GM12878 (cell line): ENCODE measurements around the gene VKORC1. TPM values are rescaled to one million over a fixed set of nuclear protein-coding genes. Genes with fewer than 3 reads are reported as not detected.

Source experiments
- ATAC-seq: fragments of 200-7000 bp; cut with Tn5 transposase; 3 replicates; pipeline ENCODE4 v1.9.1; 2020; ENCODE audit warnings: mild to moderate bottlenecking, moderate library complexity
- BruUV-seq: library from RNA; stranded (reverse); fragments of 400-500 nt; replicated peaks from 2 replicates; lab custom pipeline; 2021; lab: Mats Ljungman, UMichigan
- CTCF ChIA-PET: fragments of 300-600 bp; sonication (Branson Sonifier 250); formaldehyde crosslinking; extraction: SDS; loops from one replicate; lab custom pipeline; 2021; ENCODE audit warnings: inconsistent platforms; lab: Yijun Ruan, JAX
- POLR2A ChIA-PET: fragments of 350-600 bp; formaldehyde crosslinking; extraction: SDS; loops from one replicate; lab custom pipeline; 2021; ENCODE audit warnings: inconsistent platforms; lab: Charles Lee
- RAD21 ChIA-PET: fragments of 300-600 bp; sonication (Branson Sonifier 250); formaldehyde crosslinking; loops from one replicate; lab custom pipeline; 2023; ENCODE audit warnings: antibody characterized with exemption; ENCODE audit not compliant: unreplicated experiment; lab: Charles Lee
- SMC1A ChIA-PET: fragments of 300-600 bp; sonication (Branson Sonifier 250); formaldehyde crosslinking; loops from one replicate; lab custom pipeline; 2023; ENCODE audit not compliant: unreplicated experiment, uncharacterized antibody; lab: Charles Lee
- DNase-seq: peaks from one replicate; pipeline ENCODE4 v3.0.0-alpha.2; 2011; ENCODE audit warnings: low read depth, low spot score
- FAIRE-seq: peaks from 3 replicates; lab custom pipeline; 2011; peaks lifted over from hg19 to GRCh38; lab: Jason Lieb, UNC
- H2AFZ ChIP-seq: 2 replicates; pipeline ENCODE4 v1.6.0; 2011; ENCODE audit warnings: low read depth, low read length, control low read depth; ENCODE audit not compliant: control insufficient read depth
- H3K27ac ChIP-seq: 2 replicates; pipeline ENCODE4 v1.5.1; 2011; ENCODE audit warnings: control low read depth; ENCODE audit not compliant: control insufficient read depth, insufficient read depth
- H3K27me3 ChIP-seq, 2 experiments: replicated peaks in 1 of 2; 2 replicates each; pipeline versions ENCODE4 v1.6.0 to v1.6.1; 2011; ENCODE audit warnings: low read length in 1 of 2; ENCODE audit not compliant: control insufficient read depth in 2 of 2, insufficient read depth in 2 of 2
- H3K36me3 ChIP-seq, 2 experiments: 2 replicates each; pipeline ENCODE4 v1.5.1; 2011; ENCODE audit warnings: low read length in 1 of 2; ENCODE audit not compliant: control insufficient read depth in 2 of 2, insufficient read depth in 2 of 2
- H3K4me1 ChIP-seq: 2 replicates; pipeline ENCODE4 v1.6.1; 2011; ENCODE audit warnings: mild to moderate bottlenecking, low read length, moderate library complexity, mixed read lengths; ENCODE audit not compliant: control insufficient read depth, insufficient read depth
- H3K4me2 ChIP-seq: 2 replicates; pipeline ENCODE4 v1.6.0; 2011; ENCODE audit warnings: control low read depth; ENCODE audit not compliant: control insufficient read depth, insufficient read depth
- H3K4me3 ChIP-seq: fragments of 200-600 bp; sonication (generic); 2 replicates; pipeline ENCODE4 v1.5.1; 2016
- H3K79me2 ChIP-seq: 2 replicates; pipeline ENCODE4 v1.6.0; 2011; ENCODE audit warnings: low read length; ENCODE audit not compliant: control insufficient read depth, insufficient read depth
- H3K9ac ChIP-seq: 2 replicates; pipeline ENCODE4 v1.8.0; 2011; ENCODE audit warnings: low read length, control low read depth, mixed read lengths; ENCODE audit not compliant: control insufficient read depth, insufficient read depth
- H3K9me3 ChIP-seq: replicated peaks from 3 replicates; pipeline ENCODE4 v1.5.1; 2011; ENCODE audit warnings: mild to moderate bottlenecking, low read length; ENCODE audit not compliant: control insufficient read depth, insufficient read depth
- H4K20me1 ChIP-seq: 2 replicates; pipeline ENCODE4 v1.6.0; 2011; ENCODE audit not compliant: control insufficient read depth, insufficient read depth
- CBX3 ChIP-seq: fragments of 200-600 bp; sonication (generic); IDR thresholded peaks from 2 replicates; pipeline ENCODE4 v1.6.1; 2016; ENCODE audit warnings: low read depth, borderline replicate concordance
- FOXM1 ChIP-seq: IDR thresholded peaks from 2 replicates; pipeline ENCODE4 v1.6.1; 2012; ENCODE audit warnings: low read depth, mild to moderate bottlenecking, inconsistent platforms, low read length, moderate library complexity
- GATAD2B ChIP-seq: fragments of 450-650 bp; conservative IDR thresholded peaks from 2 replicates; pipeline ENCODE4 v1.6.1; 2017; ENCODE audit warnings: low read depth, mild to moderate bottlenecking, moderate library complexity
- WGBS: methylation state at CpG from one replicate; pipeline ENCODE4 v1.1.6; 2016; ENCODE audit warnings: low lambda C conversion rate; ENCODE audit not compliant: insufficient replicate concordance, insufficient coverage; ENCODE audit errors: missing lambda C conversion rate; 5-methylcytosine and 5-hydroxymethylcytosine counted together
- in situ Hi-C: fragments of 300-500 bp; cut with MboI; formaldehyde crosslinking; loops from 9 replicates; pipeline ENCODE4 v1.14.3; 2018; ENCODE audit warnings: mixed read lengths
- intact Hi-C: fragments of 100-400 bp; cut with micrococcal nuclease; formaldehyde crosslinking; loops from one replicate; pipeline ENCODE4 v1.14.2; 2022; ENCODE audit not compliant: unreplicated experiment
- polyA plus RNA-seq, 11 experiments: library from polyadenylated mRNA; depleted of rRNA in 4 of 11; unstranded in 6 of 11; stranded (reverse) in 5 of 11; fragments of >200 nt; fragmentation: Nextera tagmentation in 4 of 11; fragmentation: Illumina TruSeq in 1 of 11; extraction: Ambion mirVana in 4 of 11; extraction: Trizol in 1 of 11; gene quantifications; 1 replicate in 1 of 11; 2 replicates in 10 of 11; pipeline versions ENCODE4 v1.2.1 to v1.2.3, GENCODE V29; 2011 to 2016; ENCODE audit warnings: inconsistent platforms in 2 of 11, missing spikeins in 2 of 11, low read depth in 1 of 11
- total RNA-seq, 4 experiments: library from RNA; depleted of rRNA in 3 of 4; stranded (reverse); fragments of >200 nt in 3 of 4; fragmentation: Illumina TruSeq in 1 of 4; extraction: Trizol in 1 of 4; gene quantifications; 2 replicates each; pipeline versions ENCODE4 v1.2.1 to v1.2.3, GENCODE V29; 2013 to 2021
- TF ChIP-seq, protein P1 (sequence below): fragments of 450-650 bp; IDR thresholded peaks from 2 replicates; pipeline ENCODE4 v1.6.1; 2017; ENCODE audit warnings: mild to moderate bottlenecking, moderate library complexity

VKORC1 gene
- total and polyA plus RNA-seq, 10 of the 15 experiments (the other 5 are each of a cell fraction or from before 2014, with no cell fraction given) = 19.8 to 140 (median 57.7) TPM

DNA sequence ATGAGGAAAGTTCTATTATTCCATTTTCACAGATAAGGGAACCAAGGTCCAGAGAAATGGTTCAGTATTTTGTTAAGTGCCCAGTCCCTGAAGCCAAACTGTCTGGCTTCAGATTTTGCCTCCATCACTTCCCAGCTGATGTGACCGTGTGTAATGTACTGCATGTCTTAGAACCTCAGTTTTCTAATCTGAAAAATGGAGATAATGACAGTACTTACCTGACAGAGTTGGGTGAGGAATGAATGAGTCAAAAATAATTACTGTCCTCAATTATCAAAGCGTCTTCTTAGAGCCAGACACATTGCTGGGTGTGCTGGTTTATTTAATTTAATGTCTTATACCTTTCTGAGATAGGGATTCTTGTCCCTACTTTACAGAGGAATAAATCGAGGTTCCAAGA, 27.3 kb downstream of the VKORC1 start:
- ATAC-seq (no peak), FAIRE-seq (no peak), DNase-seq (no peak)
- H3K79me2 ChIP-seq = peaks cover 29% of the 10 kb centered on the region
- H3K27ac ChIP-seq = no peak overlapping the region
- no peak overlapping the region for H3K4me2 ChIP-seq
- no peaks in the 10 kb centered on the region for H3K9me3 ChIP-seq
- H3K9ac ChIP-seq = no peak overlapping the region
- no peak for TF ChIP-seq CBX3
- no peak for TF ChIP-seq FOXM1
- TF ChIP-seq, protein P1, sequence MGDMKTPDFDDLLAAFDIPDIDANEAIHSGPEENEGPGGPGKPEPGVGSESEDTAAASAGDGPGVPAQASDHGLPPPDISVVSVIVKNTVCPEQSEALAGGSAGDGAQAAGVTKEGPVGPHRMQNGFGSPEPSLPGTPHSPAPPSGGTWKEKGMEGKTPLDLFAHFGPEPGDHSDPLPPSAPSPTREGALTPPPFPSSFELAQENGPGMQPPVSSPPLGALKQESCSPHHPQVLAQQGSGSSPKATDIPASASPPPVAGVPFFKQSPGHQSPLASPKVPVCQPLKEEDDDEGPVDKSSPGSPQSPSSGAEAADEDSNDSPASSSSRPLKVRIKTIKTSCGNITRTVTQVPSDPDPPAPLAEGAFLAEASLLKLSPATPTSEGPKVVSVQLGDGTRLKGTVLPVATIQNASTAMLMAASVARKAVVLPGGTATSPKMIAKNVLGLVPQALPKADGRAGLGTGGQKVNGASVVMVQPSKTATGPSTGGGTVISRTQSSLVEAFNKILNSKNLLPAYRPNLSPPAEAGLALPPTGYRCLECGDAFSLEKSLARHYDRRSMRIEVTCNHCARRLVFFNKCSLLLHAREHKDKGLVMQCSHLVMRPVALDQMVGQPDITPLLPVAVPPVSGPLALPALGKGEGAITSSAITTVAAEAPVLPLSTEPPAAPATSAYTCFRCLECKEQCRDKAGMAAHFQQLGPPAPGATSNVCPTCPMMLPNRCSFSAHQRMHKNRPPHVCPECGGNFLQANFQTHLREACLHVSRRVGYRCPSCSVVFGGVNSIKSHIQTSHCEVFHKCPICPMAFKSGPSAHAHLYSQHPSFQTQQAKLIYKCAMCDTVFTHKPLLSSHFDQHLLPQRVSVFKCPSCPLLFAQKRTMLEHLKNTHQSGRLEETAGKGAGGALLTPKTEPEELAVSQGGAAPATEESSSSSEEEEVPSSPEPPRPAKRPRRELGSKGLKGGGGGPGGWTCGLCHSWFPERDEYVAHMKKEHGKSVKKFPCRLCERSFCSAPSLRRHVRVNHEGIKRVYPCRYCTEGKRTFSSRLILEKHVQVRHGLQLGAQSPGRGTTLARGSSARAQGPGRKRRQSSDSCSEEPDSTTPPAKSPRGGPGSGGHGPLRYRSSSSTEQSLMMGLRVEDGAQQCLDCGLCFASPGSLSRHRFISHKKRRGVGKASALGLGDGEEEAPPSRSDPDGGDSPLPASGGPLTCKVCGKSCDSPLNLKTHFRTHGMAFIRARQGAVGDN = no peak
- TF ChIP-seq GATAD2B = no peak
- CTCF ChIA-PET = interaction anchor here (1.6 to 3.2 kb wide), 3 partner anchors 8 to 83 kb away, joined by 6 to 13 read pairs (median 8); partner anchors contain the start of gene HSD3B7
- RAD21 ChIA-PET = no interaction called here
- peaks cover 3% of the 10 kb centered on the region; the same call in 1 of the 2 replicates for H3K4me1 ChIP-seq
- in situ Hi-C loops = no loop called here
- POLR2A ChIA-PET = interaction anchor here (1.0 to 1.3 kb wide), 2 partner anchors 44 to 118 kb away, joined by 3 read pairs; no protein-coding TSS in a partner anchor
- H3K36me3 ChIP-seq = peaks cover 8% of the 10 kb centered on the region in 2 experiments; a peak in 3 of 4 replicates
- intact Hi-C loops = no loop called here
- BruUV-seq = no TSS peak
- no peaks in the 10 kb centered on the region for H3K27me3 ChIP-seq
- H3K4me3 ChIP-seq = no peak overlapping the region
- no peaks in the 10 kb centered on the region for H4K20me1 ChIP-seq
- SMC1A ChIA-PET = interaction anchor here (0.6 to 0.9 kb wide), 2 partner anchors 21 to 52 kb away, joined by 3 read pairs; no protein-coding TSS in a partner anchor
- H2AFZ ChIP-seq = no peak overlapping the region
- WGBS = 95% methylated on average over 3 of the region's 3 CpGs
